K562 (cell line): ENCODE measurements around the gene SUFU. TPM values are rescaled to one million over a fixed set of nuclear protein-coding genes. Genes with fewer than 3 reads are reported as not detected.

Source experiments
- ATAC-seq: fragments of 200-7000 bp; cut with Tn5 transposase; 3 replicates; pipeline ENCODE4 v1.9.1; 2020; ENCODE audit warnings: moderate library complexity
- BruUV-seq: library from RNA; stranded (reverse); fragments of 400-500 nt; replicated peaks from 2 replicates; lab custom pipeline; 2021; lab: Mats Ljungman, UMichigan
- CTCF ChIA-PET: fragments of 300-600 bp; formaldehyde crosslinking; extraction: SDS; loops from one replicate; lab custom pipeline; 2021; ENCODE audit warnings: low intra/inter-chr PET ratio; lab: Yijun Ruan, JAX
- POLR2A ChIA-PET: fragments of 300-600, 350-650 bp; sonication (Branson Sonifier 250); formaldehyde crosslinking; extraction: SDS; loops from one replicate; lab custom pipeline; 2021; ENCODE audit warnings: antibody characterized with exemption, inconsistent platforms; lab: Yijun Ruan, JAX
- DNase-seq, 4 experiments: peaks; one replicate each; pipeline versions ENCODE4 v3.0.0 to v3.0.0-alpha.2; 2011 to 2018; ENCODE audit warnings: low spot score in 3 of 4, mixed read lengths in 3 of 4; ENCODE audit errors: extremely low read depth in 1 of 4
- FAIRE-seq: peaks from 2 replicates; lab custom pipeline; 2011; peaks lifted over from hg19 to GRCh38; lab: Jason Lieb, UNC
- H2AFZ ChIP-seq: 2 replicates; pipeline ENCODE4 v1.6.0; 2011; ENCODE audit warnings: low read depth, low read length, control low read depth, inconsistent platforms
- H3K27ac ChIP-seq: fragments of 200-600 bp; 3 replicates; pipeline ENCODE4 v1.8.0; 2011; ENCODE audit warnings: low read depth, mild to moderate bottlenecking, control low read depth, inconsistent platforms, low read length, moderate library complexity, mixed read lengths; ENCODE audit errors: extremely low read depth
- H3K27me3 ChIP-seq, 2 experiments: fragments of 300-600 bp in 1 of 2; 2 replicates in 1 of 2; 3 replicates in 1 of 2; pipeline versions ENCODE4 v1.6.0 to v1.8.0; 2011; ENCODE audit warnings: inconsistent platforms in 2 of 2, low read length in 2 of 2, mild to moderate bottlenecking in 1 of 2, mixed read lengths in 1 of 2, moderate library complexity in 1 of 2; ENCODE audit not compliant: control insufficient read depth in 2 of 2, insufficient read depth in 2 of 2
- H3K36me3 ChIP-seq: fragments of 300-600 bp; 3 replicates; pipeline ENCODE4 v1.8.0; 2011; ENCODE audit warnings: mild to moderate bottlenecking, low read length, inconsistent platforms; ENCODE audit not compliant: control insufficient read depth, insufficient read depth
- H3K4me1 ChIP-seq, 2 experiments: fragments of 200-600 bp in 1 of 2; replicated peaks in 1 of 2; 2 replicates in 1 of 2; 3 replicates in 1 of 2; pipeline versions ENCODE4 v1.5.1 to v1.8.0; 2011; ENCODE audit warnings: inconsistent platforms in 2 of 2, low read length in 2 of 2, mild to moderate bottlenecking in 1 of 2, mixed read lengths in 1 of 2, moderate library complexity in 1 of 2; ENCODE audit not compliant: control insufficient read depth in 2 of 2, insufficient read depth in 2 of 2
- H3K4me2 ChIP-seq: 2 replicates; pipeline ENCODE4 v1.6.1; 2011; ENCODE audit warnings: low read length, control low read depth, inconsistent platforms, mixed read lengths; ENCODE audit not compliant: insufficient read depth
- H3K4me3 ChIP-seq: fragments of 200-600 bp; sonication (generic), shearing (Covaris generic); 2 replicates; pipeline ENCODE4 v1.5.1; 2016; ENCODE audit warnings: control low read depth, inconsistent platforms
- H3K79me2 ChIP-seq: fragments of 200-600 bp; 3 replicates; pipeline ENCODE4 v1.8.0; 2011; ENCODE audit warnings: low read length, inconsistent platforms; ENCODE audit not compliant: control insufficient read depth, insufficient read depth
- H3K9ac ChIP-seq, 2 experiments: 2 replicates each; pipeline versions ENCODE4 v1.6.0 to v1.6.1; 2011; ENCODE audit warnings: low read depth in 2 of 2, low read length in 2 of 2, control low read depth in 1 of 2, inconsistent platforms in 1 of 2, mild to moderate bottlenecking in 1 of 2, mixed read lengths in 1 of 2; ENCODE audit not compliant: insufficient read depth in 1 of 2
- H3K9me1 ChIP-seq: one replicate; pipeline ENCODE4 v1.6.0; 2011; ENCODE audit warnings: inconsistent platforms, mild to moderate bottlenecking, low read length, moderate library complexity; ENCODE audit not compliant: control insufficient read depth, insufficient read depth
- H3K9me3 ChIP-seq: replicated peaks from 2 replicates; pipeline ENCODE4 v1.5.1; 2011; ENCODE audit warnings: low read depth, low read length, inconsistent platforms; ENCODE audit not compliant: control insufficient read depth, insufficient read depth
- H4K20me1 ChIP-seq: replicated peaks from 2 replicates; pipeline ENCODE4 v1.6.1; 2011; ENCODE audit warnings: low read length, inconsistent platforms, mixed read lengths; ENCODE audit not compliant: control insufficient read depth, insufficient read depth
- HDAC8 ChIP-seq: fragments of 450-650 bp; IDR thresholded peaks from 2 replicates; pipeline ENCODE4 v1.6.1; 2016; ENCODE audit warnings: mild to moderate bottlenecking, missing genetic modification characterization, moderate library complexity, missing compliant biosample characterization
- MCM7 ChIP-seq, 2 experiments: fragments of 450-650 bp; IDR thresholded peaks; 2 replicates each; pipeline ENCODE4 v1.6.1; 2016 to 2018
- POLR2G ChIP-seq: fragments of 200-400 bp; formaldehyde crosslinking; IDR thresholded peaks from 2 replicates; pipeline ENCODE4 v1.6.1; 2017; ENCODE audit warnings: low read depth, mild to moderate bottlenecking, antibody characterized with exemption, low read length, moderate library complexity
- ZNF232 ChIP-seq: sonication (generic); formaldehyde crosslinking; IDR thresholded peaks from 2 replicates; pipeline ENCODE4 v1.8.0; 2022; ENCODE audit warnings: mild to moderate bottlenecking, missing genetic modification reagents
- WGBS: fragments of 100-300 bp; shearing (Covaris generic); methylation state at CpG from one replicate; pipeline ENCODE4 v1.1.6; 2016; ENCODE audit warnings: low coverage, mixed read lengths; ENCODE audit not compliant: insufficient coverage; ENCODE audit errors: missing lambda C conversion rate; 5-methylcytosine and 5-hydroxymethylcytosine counted together
- in situ Hi-C: fragments of 300-500 bp; cut with MboI; formaldehyde crosslinking; loops from 4 replicates; pipeline ENCODE4 v1.15.0; 2018; ENCODE audit warnings: inconsistent platforms, mixed read lengths
- intact Hi-C: fragments of 100-400 bp; cut with micrococcal nuclease; formaldehyde crosslinking; loops from 2 replicates; pipeline ENCODE4 v1.14.2; 2022
- polyA plus RNA-seq, 8 experiments: library from polyadenylated mRNA; depleted of rRNA in 4 of 8; stranded (reverse) in 5 of 8; unstranded in 3 of 8; fragments of >200 nt; fragmentation: Nextera tagmentation in 2 of 8; fragmentation: Illumina TruSeq in 1 of 8; extraction: Ambion mirVana in 2 of 8; extraction: Trizol in 1 of 8; gene quantifications; 2 replicates each; pipeline versions ENCODE4 v1.2.1 to v1.2.3, GENCODE V29; 2011 to 2014; ENCODE audit warnings: inconsistent platforms in 1 of 8, missing spikeins in 1 of 8
- total RNA-seq, 7 experiments: library from RNA; depleted of rRNA in 6 of 7; stranded (reverse); fragments of >200 nt in 6 of 7; fragmentation: Illumina TruSeq in 2 of 7; extraction: Trizol in 2 of 7; gene quantifications; 2 replicates each; pipeline versions ENCODE4 v1.2.1 to v1.2.3, GENCODE V29; 2011 to 2021; ENCODE audit warnings: low replicate concordance in 1 of 7
- TF ChIP-seq, protein P1 (sequence below): fragments of 450-650 bp; IDR thresholded peaks from 2 replicates; pipeline ENCODE4 v1.6.1; 2018; ENCODE audit not compliant: partially characterized antibody
- TF ChIP-seq, protein P2 (sequence below): IDR thresholded peaks from 2 replicates; pipeline ENCODE4 v1.6.1; 2016; ENCODE audit warnings: missing genetic modification characterization, missing compliant biosample characterization
- TF ChIP-seq, protein P3 (sequence below): fragments of 450-650 bp; IDR thresholded peaks from 2 replicates; pipeline ENCODE4 v1.6.1; 2016; ENCODE audit warnings: antibody characterized with exemption

Gene SUFU
- total and polyA plus RNA-seq, 9 of the 15 experiments (the other 6 are each of a cell fraction or from before 2014, with no cell fraction given) = 0.59 to 6.3 (median 0.82) TPM

DNA sequence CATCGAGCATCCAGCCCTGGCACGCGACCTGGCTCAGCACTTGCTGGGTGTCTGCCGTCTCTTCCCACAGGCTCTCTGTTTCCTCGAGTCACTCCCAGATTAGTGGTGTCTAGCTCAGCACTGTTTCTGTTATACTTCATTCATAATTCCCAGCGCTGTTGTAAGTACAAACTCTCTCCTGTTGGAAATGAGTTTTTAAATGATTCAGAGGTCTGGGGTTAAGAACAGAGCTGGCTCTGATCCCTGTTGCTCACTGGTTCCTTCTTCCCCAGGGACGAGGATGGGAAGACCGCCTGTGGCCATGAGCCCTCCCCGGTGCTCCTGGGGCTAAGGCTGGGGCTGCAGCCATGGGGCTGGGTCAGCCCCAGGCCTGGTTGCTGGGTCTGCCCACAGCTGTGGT, 35.1 kb upstream of the SUFU start (continued):
- TF ChIP-seq, protein P1, sequence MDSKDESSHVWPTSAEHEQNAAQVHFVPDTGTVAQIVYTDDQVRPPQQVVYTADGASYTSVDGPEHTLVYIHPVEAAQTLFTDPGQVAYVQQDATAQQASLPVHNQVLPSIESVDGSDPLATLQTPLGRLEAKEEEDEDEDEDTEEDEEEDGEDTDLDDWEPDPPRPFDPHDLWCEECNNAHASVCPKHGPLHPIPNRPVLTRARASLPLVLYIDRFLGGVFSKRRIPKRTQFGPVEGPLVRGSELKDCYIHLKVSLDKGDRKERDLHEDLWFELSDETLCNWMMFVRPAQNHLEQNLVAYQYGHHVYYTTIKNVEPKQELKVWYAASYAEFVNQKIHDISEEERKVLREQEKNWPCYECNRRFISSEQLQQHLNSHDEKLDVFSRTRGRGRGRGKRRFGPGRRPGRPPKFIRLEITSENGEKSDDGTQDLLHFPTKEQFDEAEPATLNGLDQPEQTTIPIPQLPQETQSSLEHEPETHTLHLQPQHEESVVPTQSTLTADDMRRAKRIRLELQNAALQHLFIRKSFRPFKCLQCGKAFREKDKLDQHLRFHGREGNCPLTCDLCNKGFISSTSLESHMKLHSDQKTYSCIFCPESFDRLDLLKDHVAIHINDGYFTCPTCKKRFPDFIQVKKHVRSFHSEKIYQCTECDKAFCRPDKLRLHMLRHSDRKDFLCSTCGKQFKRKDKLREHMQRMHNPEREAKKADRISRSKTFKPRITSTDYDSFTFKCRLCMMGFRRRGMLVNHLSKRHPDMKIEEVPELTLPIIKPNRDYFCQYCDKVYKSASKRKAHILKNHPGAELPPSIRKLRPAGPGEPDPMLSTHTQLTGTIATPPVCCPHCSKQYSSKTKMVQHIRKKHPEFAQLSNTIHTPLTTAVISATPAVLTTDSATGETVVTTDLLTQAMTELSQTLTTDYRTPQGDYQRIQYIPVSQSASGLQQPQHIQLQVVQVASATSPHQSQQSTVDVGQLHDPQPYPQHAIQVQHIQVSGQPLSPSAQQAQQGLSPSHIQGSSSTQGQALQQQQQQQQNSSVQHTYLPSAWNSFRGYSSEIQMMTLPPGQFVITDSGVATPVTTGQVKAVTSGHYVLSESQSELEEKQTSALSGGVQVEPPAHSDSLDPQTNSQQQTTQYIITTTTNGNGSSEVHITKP = no peak

DNA sequence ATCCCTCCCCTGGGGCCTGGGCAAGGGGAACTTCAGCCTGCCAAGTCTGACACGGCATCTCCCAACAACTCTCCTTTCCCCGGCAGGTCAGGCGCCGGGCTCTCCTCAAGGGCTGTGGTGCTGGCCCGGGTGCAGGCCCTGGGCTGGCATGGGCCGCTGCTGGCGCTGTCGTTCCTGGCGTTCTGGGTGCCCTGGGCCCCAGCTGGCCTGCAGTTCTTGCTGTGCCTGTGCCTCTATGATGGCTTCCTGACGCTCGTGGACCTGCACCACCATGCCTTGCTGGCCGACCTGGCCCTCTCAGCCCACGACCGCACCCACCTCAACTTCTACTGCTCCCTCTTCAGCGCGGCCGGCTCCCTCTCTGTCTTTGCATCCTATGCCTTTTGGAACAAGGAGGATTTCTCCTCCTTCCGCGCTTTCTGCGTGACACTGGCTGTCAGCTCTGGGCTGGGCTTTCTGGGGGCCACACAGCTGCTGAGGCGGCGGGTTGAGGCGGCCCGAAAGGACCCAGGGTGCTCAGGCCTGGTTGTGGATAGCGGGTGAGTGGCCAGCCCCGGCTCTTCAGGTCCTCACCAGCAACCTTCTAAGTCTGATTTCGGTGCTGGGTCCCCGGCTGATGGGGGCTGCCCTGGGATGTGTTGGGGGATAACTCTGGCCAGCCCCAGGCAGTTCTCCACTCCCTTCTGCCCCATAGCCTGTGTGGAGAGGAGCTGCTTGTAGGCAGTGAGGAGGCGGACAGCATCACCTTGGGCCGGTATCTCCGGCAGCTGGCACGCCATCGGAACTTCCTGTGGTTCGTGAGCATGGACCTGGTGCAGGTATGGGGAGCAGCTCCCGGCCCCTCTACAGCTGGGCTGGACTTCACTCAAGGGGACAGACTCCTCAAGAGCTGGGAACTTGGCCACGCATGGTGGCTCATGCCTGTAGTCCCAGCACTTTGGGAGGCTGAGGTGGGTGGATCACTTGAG, 32.9 kb upstream of the SUFU start:
- Histone ChIP-seq H3K27ac (no peak overlapping the region), H2AFZ (no peak overlapping the region), H3K4me2 (no peak overlapping the region), H3K79me2 (no peaks in the 10 kb centered on the region), H3K4me3 (no peak overlapping the region), H3K27me3 (no peaks in the 10 kb centered on the region), H3K9me1 (no peaks in the 10 kb centered on the region), H3K9me3 (no peaks in the 10 kb centered on the region), H3K4me1 (peaks cover 7 to 17% of the 10 kb centered on the region in 2 experiments; a peak in 4 of 5 replicates), H3K9ac (no peak overlapping the region; a peak in 1 of 4 replicates), H3K36me3 (no peaks in the 10 kb centered on the region), H4K20me1 (no peaks in the 10 kb centered on the region)
- DNase-seq = no peak
- no peak for FAIRE-seq
- in situ Hi-C loops (no loop called here), intact Hi-C loops (no loop called here)
- no peak for TF ChIP-seq ZNF232 (CRISPR knock-in tag)
- TF ChIP-seq HDAC8 = no peak
- TF ChIP-seq, protein P2, sequence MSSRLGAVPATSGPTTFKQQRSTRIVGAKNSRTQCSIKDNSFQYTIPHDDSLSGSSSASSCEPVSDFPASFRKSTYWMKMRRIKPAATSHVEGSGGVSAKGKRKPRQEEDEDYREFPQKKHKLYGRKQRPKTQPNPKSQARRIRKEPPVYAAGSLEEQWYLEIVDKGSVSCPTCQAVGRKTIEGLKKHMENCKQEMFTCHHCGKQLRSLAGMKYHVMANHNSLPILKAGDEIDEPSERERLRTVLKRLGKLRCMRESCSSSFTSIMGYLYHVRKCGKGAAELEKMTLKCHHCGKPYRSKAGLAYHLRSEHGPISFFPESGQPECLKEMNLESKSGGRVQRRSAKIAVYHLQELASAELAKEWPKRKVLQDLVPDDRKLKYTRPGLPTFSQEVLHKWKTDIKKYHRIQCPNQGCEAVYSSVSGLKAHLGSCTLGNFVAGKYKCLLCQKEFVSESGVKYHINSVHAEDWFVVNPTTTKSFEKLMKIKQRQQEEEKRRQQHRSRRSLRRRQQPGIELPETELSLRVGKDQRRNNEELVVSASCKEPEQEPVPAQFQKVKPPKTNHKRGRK = no peak
- TF ChIP-seq, protein P3, sequence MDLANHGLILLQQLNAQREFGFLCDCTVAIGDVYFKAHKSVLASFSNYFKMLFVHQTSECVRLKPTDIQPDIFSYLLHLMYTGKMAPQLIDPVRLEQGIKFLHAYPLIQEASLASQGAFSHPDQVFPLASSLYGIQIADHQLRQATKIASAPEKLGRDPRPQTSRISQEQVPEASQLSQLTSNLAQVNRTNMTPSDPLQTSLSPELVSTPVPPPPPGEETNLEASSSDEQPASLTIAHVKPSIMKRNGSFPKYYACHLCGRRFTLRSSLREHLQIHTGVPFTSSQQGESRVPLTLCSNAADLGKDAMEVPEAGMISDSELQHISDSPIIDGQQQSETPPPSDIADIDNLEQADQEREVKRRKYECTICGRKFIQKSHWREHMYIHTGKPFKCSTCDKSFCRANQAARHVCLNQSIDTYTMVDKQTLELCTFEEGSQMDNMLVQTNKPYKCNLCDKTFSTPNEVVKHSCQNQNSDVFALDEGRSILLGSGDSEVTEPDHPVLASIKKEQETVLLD = no peak
- 0 out of 2 replicates have a peak, but pooled peaks have one; percentile 16 for TF ChIP-seq POLR2G
- TF ChIP-seq MCM7 (IDR thresholded peaks at IDR 0.05) = no peak
- no TSS peak for BruUV-seq
- ChIA-PET CTCF (no interaction called here), POLR2A (interaction anchor here (0.6 kb wide), 1 partner anchor 34 kb away, joined by 5 read pairs; no protein-coding TSS in a partner anchor)
- WGBS = 89% methylated on average over 21 of the region's 36 CpGs
- ATAC-seq = no peak
